Fibroblast of pulmonary artery (primary cell): ENCODE measurements around the gene CKM.
"Not testable (repeated sequence)": the region's sequence is repeated elsewhere in the genome, so short reads cannot be mapped to it uniquely, and the experiment has no call there.

Source experiments
- DNase-seq: peaks from one replicate; pipeline ENCODE4 v3.0.0-alpha.2; 2010; ENCODE audit warnings: low read depth
- H3K4me3 ChIP-seq: replicated peaks from 2 replicates; pipeline ENCODE4 v1.5.1; 2011; ENCODE audit warnings: low read depth, mild to moderate bottlenecking, control low read depth, low read length, moderate library complexity
- CTCF ChIP-seq: IDR thresholded peaks from 2 replicates; pipeline ENCODE4 v1.5.1; 2011; ENCODE audit warnings: mild to moderate bottlenecking, control low read depth, low read length, inconsistent platforms; ENCODE audit errors: missing control alignments

Gene CKM

GRCh38 chr19:45321848-45322247 is 827 bp downstream of the CKM start:
- no peak for TF ChIP-seq CTCF

GRCh38 chr19:45320997-45321775 is 1.5 kb downstream of the CKM start:
- DNase-seq, result no peak
- no peak for TF ChIP-seq CTCF
- no peak overlapping the region for H3K4me3 ChIP-seq

More at GRCh38 chr19:45321848-45322247, 827 bp downstream of the CKM start:
- no peak overlapping the region for H3K4me3 ChIP-seq
- no peak for DNase-seq

GRCh38 chr19:45315304-45315703 is 7.4 kb downstream of the CKM start:
- no peak for DNase-seq
- TF ChIP-seq CTCF, result no peak
- no peak overlapping the region for H3K4me3 ChIP-seq

- no peak for DNase-seq
- no peak overlapping the region for H3K4me3 ChIP-seq
- TF ChIP-seq CTCF, result no peak
These were observed 7.9 kb downstream of the CKM start for GRCh38 chr19:45314708-45315245.

GRCh38 chr19:45312285-45312684 is 10.4 kb downstream of the CKM start:
- H3K4me3 ChIP-seq, DNase-seq: not testable (repeated sequence)

GRCh38 chr19:45311621-45312020 is 11.1 kb downstream of the CKM start:
- no peak overlapping the region for H3K4me3 ChIP-seq
- TF ChIP-seq CTCF, result no peak
- DNase-seq, result no peak

- H3K4me3 ChIP-seq, DNase-seq: not testable (repeated sequence)
These were observed 13.4 kb downstream of the CKM start for GRCh38 chr19:45309322-45309721.

GRCh38 chr19:45307361-45307760 is 15.3 kb downstream of the CKM start:
- no peak for DNase-seq
- no peak for TF ChIP-seq CTCF
- H3K4me3 ChIP-seq, result no peak overlapping the region
